Stomach smooth muscle (tissue), 2 donors: Measurements from ENCODE around the gene RALGAPA2.
"Not testable (repeated sequence)": the region's sequence is repeated elsewhere in the genome, so short reads cannot be mapped to it uniquely, and the experiment has no call there.

Experiments used
- H3K27ac ChIP-seq: one replicate; pipeline ENCODE4 v1.7.0; 2013; ENCODE audit warnings: mild to moderate bottlenecking, low read length, inconsistent platforms
- H3K27me3 ChIP-seq, 2 donors: one replicate each; pipeline ENCODE4 v1.7.0; 2013; ENCODE audit warnings: low read length in 2 of 2; ENCODE audit not compliant: insufficient read depth in 2 of 2, control insufficient read depth in 1 of 2
- H3K36me3 ChIP-seq, 2 donors: one replicate each; pipeline ENCODE4 v1.7.0; 2013; ENCODE audit warnings: low read length in 2 of 2; ENCODE audit not compliant: control insufficient read depth in 2 of 2, insufficient read depth in 2 of 2
- H3K4me1 ChIP-seq: one replicate; pipeline ENCODE4 v1.7.0; 2013; ENCODE audit warnings: low read length; ENCODE audit not compliant: control insufficient read depth, insufficient read depth
- H3K4me3 ChIP-seq, 2 donors: one replicate each; pipeline ENCODE4 v1.7.0; 2013; ENCODE audit warnings: low read length in 2 of 2
- H3K9ac ChIP-seq, 2 donors: one replicate each; pipeline ENCODE4 v1.7.0; 2013; ENCODE audit warnings: low read length in 2 of 2, mild to moderate bottlenecking in 1 of 2
- H3K9me3 ChIP-seq, 2 donors: one replicate each; pipeline ENCODE4 v1.7.0; 2013; ENCODE audit warnings: low read length in 2 of 2; ENCODE audit not compliant: control insufficient read depth in 2 of 2
- donor health status: healthy.
- donor health status: Pancreatic carcinoma.

RALGAPA2 gene

GRCh38 chr20:20363434-20363798 lies 349.0 kb downstream of the RALGAPA2 start:
- Histone ChIP-seq H3K9ac (no peak overlapping the region), H3K27me3 (peaks cover 30 to 51% of the 10 kb centered on the region in 2 donors), H3K9me3 (no peaks in the 10 kb centered on the region), H3K27ac (no peak overlapping the region), H3K4me1 (peaks cover 5% of the 10 kb centered on the region), H3K36me3 (no peaks in the 10 kb centered on the region), H3K4me3 (no peak overlapping the region)

DNA sequence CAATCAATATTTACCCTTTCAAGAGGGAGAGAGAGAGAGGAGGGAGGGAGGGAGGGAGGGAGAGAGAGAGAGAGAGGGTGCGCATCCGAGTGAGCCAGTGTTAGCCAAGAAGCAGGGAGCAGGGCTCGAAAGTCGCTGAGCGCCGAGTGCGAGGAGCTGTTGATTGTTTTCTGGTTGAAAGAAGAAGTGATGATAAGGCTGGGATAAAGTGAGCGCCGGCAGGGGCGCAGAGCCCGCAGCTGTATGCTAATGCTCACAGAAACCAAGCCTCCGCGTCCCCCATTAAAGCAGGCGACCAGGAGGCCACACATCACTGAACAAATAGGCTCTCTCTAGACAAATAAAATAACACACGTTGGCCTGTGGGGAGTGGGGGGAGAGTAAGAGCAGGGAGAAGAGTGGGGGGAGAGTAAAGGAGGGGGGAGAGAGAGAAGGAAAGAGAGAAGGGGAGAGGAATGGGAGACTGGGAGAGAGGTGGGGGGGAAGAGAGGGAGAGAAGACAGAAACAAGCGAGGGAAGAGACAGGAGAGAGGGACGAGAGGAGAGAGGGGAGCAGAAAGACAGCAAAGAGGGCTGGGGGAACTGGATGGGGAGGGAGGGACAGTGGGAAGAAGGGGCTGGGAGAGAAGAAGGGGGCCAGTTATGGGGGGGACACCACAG lies 349.5 kb downstream of the RALGAPA2 start:
- Histone ChIP-seq H3K4me3 (no peak overlapping the region), H3K9ac (no peak overlapping the region), H3K27me3 (peaks cover 30 to 53% of the 10 kb centered on the region in 2 donors), H3K36me3 (no peaks in the 10 kb centered on the region), H3K9me3 (no peaks in the 10 kb centered on the region), H3K4me1 (peaks cover 5% of the 10 kb centered on the region), H3K27ac (no peak overlapping the region)

DNA sequence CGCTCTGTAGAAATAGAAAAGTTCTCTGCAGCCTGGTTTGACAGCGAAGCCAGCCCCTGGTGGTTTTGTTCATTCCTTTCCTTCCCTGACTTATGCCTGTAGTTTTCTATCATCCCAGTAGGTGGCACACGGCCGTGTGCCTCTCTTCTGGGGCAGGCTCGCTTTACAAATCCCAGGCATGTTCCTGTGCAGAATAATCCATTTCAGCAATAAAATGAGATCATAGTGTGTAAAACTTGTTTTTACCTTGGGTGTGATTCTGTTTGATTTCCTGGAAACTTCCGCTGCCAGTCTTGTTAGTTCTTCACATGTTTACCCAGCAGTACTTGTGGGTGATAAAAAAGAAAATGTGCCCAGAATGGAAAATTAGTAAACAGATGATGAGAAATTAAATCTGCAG lies 352.0 kb downstream of the RALGAPA2 start:
- Histone ChIP-seq H3K9me3 (no peaks in the 10 kb centered on the region), H3K36me3 (no peaks in the 10 kb centered on the region), H3K4me1 (no peaks in the 10 kb centered on the region), H3K27ac (no peak overlapping the region), H3K4me3 (no peak overlapping the region), H3K27me3 (peaks cover 21 to 37% of the 10 kb centered on the region in 2 donors), H3K9ac (no peak overlapping the region)

DNA sequence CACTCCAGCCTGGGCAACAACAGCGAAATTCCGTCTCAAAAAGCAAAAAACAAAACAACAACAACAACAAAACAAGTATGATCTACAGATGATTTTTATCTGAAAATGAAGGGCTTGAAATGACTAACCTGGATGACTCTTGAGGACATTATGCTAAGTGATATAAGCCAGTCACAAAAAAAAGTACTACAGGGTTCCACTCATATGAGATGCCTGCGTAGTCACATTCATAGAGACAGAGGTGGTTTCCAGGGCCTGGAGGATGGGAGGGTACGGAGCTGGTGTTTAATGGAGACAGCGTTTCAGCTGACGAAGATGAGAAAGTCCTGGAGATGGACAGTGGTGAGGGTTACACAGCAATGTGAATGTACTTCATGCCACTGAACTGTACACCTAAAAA lies 352.8 kb downstream of the RALGAPA2 start:
- Histone ChIP-seq H3K27ac (no peak overlapping the region), H3K9ac (no peak overlapping the region), H3K27me3 (peaks cover 18 to 29% of the 10 kb centered on the region in 2 donors), H3K9me3 (no peaks in the 10 kb centered on the region), H3K4me3 (no peak overlapping the region), H3K4me1 (no peaks in the 10 kb centered on the region), H3K36me3 (no peaks in the 10 kb centered on the region)

DNA sequence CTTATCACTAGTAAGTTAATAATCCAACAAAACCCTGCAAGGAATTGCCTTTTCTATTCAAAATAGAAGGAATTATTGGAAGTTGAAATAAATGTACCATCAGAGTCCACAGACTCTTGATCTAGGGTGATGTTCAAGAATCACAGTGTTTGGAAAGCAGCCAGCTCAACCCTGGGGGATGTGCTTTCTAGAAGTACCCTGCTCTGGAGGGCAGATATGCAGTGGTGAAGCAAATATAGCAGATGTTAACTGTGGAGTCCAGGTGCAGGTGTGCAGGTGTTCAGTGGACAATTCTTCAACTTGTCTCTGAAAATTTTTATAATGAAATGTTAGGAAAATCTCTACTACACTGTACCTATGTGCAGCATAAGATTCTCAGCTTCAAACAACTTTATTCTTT lies 353.6 kb downstream of the RALGAPA2 start:
- Histone ChIP-seq H3K9ac (no peak overlapping the region), H3K27me3 (peaks cover 15 to 21% of the 10 kb centered on the region in 2 donors), H3K4me1 (no peaks in the 10 kb centered on the region), H3K36me3 (no peaks in the 10 kb centered on the region), H3K4me3 (no peak overlapping the region), H3K27ac (no peak overlapping the region), H3K9me3 (no peaks in the 10 kb centered on the region)

- H3K27me3 ChIP-seq, H3K27ac ChIP-seq, H3K4me3 ChIP-seq, H3K9ac ChIP-seq, H3K36me3 ChIP-seq, H3K4me1 ChIP-seq, H3K9me3 ChIP-seq: not testable (repeated sequence)
Measured at GRCh38 chr20:20355503-20355902, 356.9 kb downstream of the RALGAPA2 start.

DNA sequence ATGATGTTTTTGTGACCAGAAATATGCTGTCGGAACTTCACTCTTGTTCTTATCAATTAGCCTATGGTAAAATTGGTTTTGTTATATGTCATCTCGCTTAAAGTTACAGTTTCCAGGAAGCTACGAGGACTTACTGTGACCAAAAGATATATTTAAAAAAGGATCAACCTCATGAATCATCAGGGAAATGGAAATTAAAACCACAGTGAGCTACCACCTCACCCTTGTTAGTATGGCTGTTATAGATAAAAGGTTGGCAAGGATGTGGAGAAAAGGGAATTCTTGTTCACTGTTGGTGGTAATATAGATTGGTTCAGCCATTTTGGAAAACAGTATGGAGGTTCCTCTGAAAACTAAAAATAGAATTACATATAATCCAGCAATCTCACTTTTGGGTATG lies 358.9 kb downstream of the RALGAPA2 start:
- H3K4me1 ChIP-seq: no peaks in the 10 kb centered on the region
- no peak overlapping the region for H3K9ac ChIP-seq
- no peaks in the 10 kb centered on the region for H3K36me3 ChIP-seq
- H3K27ac ChIP-seq: no peak overlapping the region
- peaks cover 0 to 4% of the 10 kb centered on the region in 2 donors for H3K27me3 ChIP-seq
- H3K4me3 ChIP-seq: no peak overlapping the region
- H3K9me3 ChIP-seq: no peaks in the 10 kb centered on the region

DNA sequence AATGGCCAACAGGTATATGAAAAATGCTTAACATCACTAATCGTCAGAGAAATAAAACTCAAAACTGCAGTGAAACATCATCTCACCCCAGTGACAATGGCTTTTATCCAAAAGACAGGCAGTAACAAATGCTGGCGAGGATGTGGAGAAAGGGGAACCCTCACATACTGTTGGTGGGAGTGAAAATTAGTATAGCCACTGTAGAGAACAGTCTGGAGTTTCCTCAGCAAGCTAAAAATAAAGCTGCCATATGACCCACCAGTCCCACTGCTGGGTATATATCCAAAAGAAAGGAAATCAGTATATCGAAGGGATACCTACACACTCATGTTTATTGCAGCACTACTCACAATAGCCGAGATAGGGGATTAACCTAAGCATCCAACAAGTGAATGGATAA lies 368.0 kb downstream of the RALGAPA2 start:
- Histone ChIP-seq H3K27me3 (peaks cover 0 to 8% of the 10 kb centered on the region in 2 donors), H3K27ac (no peak overlapping the region), H3K4me3 (no peak overlapping the region), H3K9me3 (peaks cover 3 to 8% of the 10 kb centered on the region in 2 donors), H3K36me3 (no peaks in the 10 kb centered on the region), H3K4me1 (no peaks in the 10 kb centered on the region), H3K9ac (no peak overlapping the region)

DNA sequence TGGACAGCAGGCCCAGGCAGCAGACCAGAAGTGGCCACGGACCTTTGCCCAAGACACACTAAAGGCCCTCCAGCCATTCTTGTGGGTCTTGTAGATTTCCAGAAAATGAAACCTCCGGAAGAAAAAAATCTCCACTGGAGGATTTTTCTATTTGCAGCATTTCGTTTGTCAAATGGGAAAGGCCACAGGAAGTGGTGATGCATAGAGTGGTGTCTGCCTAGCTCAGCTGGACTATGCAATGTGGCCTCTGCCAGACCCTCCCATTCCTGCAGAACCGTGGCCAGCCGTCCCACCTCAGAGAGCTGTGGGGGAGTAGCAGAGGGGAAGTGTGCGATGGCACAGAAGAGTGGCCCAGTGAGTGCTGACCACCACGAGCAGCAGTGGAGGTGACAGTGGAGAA lies 368.5 kb downstream of the RALGAPA2 start:
- H3K36me3 ChIP-seq: no peaks in the 10 kb centered on the region
- no peak overlapping the region for H3K9ac ChIP-seq
- peaks cover 0 to 8% of the 10 kb centered on the region in 2 donors for H3K27me3 ChIP-seq
- no peak overlapping the region for H3K4me3 ChIP-seq
- peaks cover 3 to 8% of the 10 kb centered on the region in 2 donors for H3K9me3 ChIP-seq
- no peak overlapping the region for H3K27ac ChIP-seq
- H3K4me1 ChIP-seq: no peaks in the 10 kb centered on the region
